Activated CD8-positive, alpha-beta memory T cell treated with anti-CD3 and anti-CD28 coated beads, Interleukin-2, amount 10 ng/mL, durations not matched to agents 7 days and 5 days (primary cell): ENCODE measurements around the gene NTRK3. TPM values are rescaled to one million over a fixed set of nuclear protein-coding genes. Genes with fewer than 3 reads are reported as not detected.
"Not testable (repeated sequence)": the region's sequence is repeated elsewhere in the genome, so short reads cannot be mapped to it uniquely, and the experiment has no call there.

Source experiments
- ATAC-seq: fragments of 150-1000 bp; cut with Tn5 transposase; one replicate; pipeline ENCODE4 v1.10.0; 2021; ENCODE audit warnings: moderate library complexity
- CTCF ChIA-PET: fragments of 350-600 bp; sonication (Branson Sonifier 250); formaldehyde crosslinking; loops from one replicate; lab custom pipeline; 2021; ENCODE audit warnings: antibody characterized with exemption; lab: Charles Lee
- DNase-seq: peaks from one replicate; pipeline ENCODE4 v3.0.0-alpha.2; 2020
- H3K27ac Mint-ChIP-seq: one replicate; pipeline ENCODE4 v1.8.0; 2021; ENCODE audit warnings: mild to moderate bottlenecking, mixed read lengths
- H3K27me3 Mint-ChIP-seq: one replicate; pipeline ENCODE4 v1.8.0; 2021; ENCODE audit warnings: mixed read lengths
- H3K36me3 Mint-ChIP-seq: one replicate; pipeline ENCODE4 v1.8.0; 2021; ENCODE audit warnings: mild to moderate bottlenecking, mixed read lengths
- H3K4me1 Mint-ChIP-seq: one replicate; pipeline ENCODE4 v1.8.0; 2021; ENCODE audit warnings: mixed read lengths
- H3K4me3 Mint-ChIP-seq: one replicate; pipeline ENCODE4 v1.8.0; 2021; ENCODE audit warnings: mild to moderate bottlenecking, moderate library complexity, mixed read lengths
- H3K9me3 Mint-ChIP-seq: one replicate; pipeline ENCODE4 v1.8.0; 2022; ENCODE audit warnings: low read depth, mixed read lengths
- total RNA-seq, 2 experiments: library from RNA; stranded (reverse); gene quantifications; one replicate each; pipeline ENCODE4 v1.2.3, GENCODE V29; 2021

NTRK3 gene
- total RNA-seq, 2 experiments from 2014 or later, result not detected

GRCh38 chr15:88075102-88075501 is 181.4 kb downstream of the NTRK3 start:
- no peaks in the 10 kb centered on the region for H3K27me3 Mint-ChIP-seq
- no peak overlapping the region for H3K4me3 Mint-ChIP-seq
- no peak overlapping the region for H3K27ac Mint-ChIP-seq
- CTCF ChIA-PET, result no interaction called here
- H3K9me3 Mint-ChIP-seq, result no peaks in the 10 kb centered on the region
- DNase-seq (no peak), ATAC-seq (no peak)
- H3K4me1 Mint-ChIP-seq, result no peaks in the 10 kb centered on the region
- no peaks in the 10 kb centered on the region for H3K36me3 Mint-ChIP-seq

DNA sequence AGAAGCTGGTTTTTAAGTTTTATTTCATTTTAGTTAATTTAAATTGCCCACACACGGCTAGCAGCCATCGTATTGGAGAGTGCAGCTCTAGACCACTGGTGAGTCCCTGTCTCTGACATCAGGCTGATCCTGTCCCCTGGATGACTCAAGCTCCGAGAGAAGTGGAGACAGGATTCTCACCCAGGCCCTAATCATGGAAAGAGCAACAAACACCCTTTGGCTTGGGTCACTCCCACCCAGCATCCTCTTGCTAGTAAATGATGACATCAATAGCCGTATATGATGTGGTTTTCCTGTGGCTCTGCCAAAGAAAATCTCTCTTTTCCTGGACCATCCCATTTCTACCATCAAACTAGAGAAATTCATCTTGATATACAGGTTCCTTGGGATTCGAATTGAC is 182.2 kb downstream of the NTRK3 start:
- Mint-ChIP-seq H3K4me3 (no peak overlapping the region), H3K9me3 (no peaks in the 10 kb centered on the region), H3K27ac (no peak overlapping the region), H3K36me3 (no peaks in the 10 kb centered on the region), H3K27me3 (no peaks in the 10 kb centered on the region), H3K4me1 (no peaks in the 10 kb centered on the region)
- DNase-seq (no peak), ATAC-seq (no peak)
- CTCF ChIA-PET, result no interaction called here

DNA sequence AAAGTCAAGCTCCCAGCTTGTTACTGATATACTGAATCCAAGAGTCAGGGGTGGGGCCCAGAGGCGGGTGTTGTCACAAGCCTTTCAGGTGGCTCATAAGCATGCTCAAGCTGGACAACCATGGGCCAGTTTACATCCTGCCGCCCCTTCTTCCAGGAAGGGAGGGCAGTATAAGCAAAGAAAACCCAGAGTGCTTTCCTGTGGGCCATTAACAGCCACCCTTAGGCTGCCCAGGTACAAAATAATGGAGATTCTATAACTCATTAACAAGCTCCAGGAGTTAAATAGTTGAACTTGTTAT is 183.2 kb downstream of the NTRK3 start:
- H3K4me1 Mint-ChIP-seq, result no peaks in the 10 kb centered on the region
- CTCF ChIA-PET, result no interaction called here

DNA sequence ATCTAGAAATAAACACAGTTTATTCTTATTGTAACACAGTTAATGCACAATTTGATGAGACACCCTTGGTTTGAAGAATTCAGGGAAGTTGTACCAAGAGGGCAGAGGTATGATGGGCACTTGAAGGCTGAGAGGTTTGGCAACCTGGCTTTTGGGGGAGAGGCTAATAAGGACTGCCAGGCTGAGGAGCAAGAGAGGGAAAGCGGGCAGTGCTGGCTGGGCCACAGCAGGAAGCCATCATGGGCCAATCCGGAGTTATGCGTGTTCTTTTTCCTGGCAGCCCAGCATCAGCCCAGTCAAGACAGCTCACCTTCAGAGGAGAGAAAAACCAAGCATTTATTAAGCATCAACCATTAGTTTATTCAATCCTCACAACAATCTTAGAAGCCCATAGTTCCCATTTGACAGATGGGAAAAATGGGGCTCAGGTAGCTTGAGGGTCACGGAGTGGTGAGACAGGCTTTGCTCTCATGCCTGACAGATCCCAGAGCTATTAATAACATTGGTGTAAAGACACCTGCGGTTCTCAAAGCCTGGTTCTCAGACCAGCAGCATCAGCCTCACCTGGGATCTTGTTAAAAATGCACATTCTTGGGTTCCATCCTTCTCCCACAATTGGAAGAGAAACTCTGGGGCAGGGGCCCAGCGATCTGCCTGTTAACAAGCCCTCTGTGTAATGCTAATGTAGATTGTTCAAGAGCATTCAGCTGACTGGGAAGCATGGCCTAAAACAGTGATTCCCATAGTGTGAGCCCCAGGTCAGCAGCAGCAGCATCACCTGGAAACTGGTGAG is 183.7 kb downstream of the NTRK3 start:
- no peaks in the 10 kb centered on the region for H3K27me3 Mint-ChIP-seq
- H3K4me1 Mint-ChIP-seq, result no peaks in the 10 kb centered on the region
- ATAC-seq, result no peak
- H3K4me3 Mint-ChIP-seq, result no peak overlapping the region
- no peak for DNase-seq
- CTCF ChIA-PET, result no interaction called here
- H3K36me3 Mint-ChIP-seq, result no peaks in the 10 kb centered on the region
- H3K27ac Mint-ChIP-seq, result no peak overlapping the region
- no peaks in the 10 kb centered on the region for H3K9me3 Mint-ChIP-seq

More for the DNA sequence above, 183.2 kb downstream of the NTRK3 start:
- DNase-seq, result no peak
- no peak for ATAC-seq
- H3K27me3 Mint-ChIP-seq, result no peaks in the 10 kb centered on the region
- H3K9me3 Mint-ChIP-seq, result no peaks in the 10 kb centered on the region
- H3K4me3 Mint-ChIP-seq, result no peak overlapping the region
- no peak overlapping the region for H3K27ac Mint-ChIP-seq
- H3K36me3 Mint-ChIP-seq, result no peaks in the 10 kb centered on the region

DNA sequence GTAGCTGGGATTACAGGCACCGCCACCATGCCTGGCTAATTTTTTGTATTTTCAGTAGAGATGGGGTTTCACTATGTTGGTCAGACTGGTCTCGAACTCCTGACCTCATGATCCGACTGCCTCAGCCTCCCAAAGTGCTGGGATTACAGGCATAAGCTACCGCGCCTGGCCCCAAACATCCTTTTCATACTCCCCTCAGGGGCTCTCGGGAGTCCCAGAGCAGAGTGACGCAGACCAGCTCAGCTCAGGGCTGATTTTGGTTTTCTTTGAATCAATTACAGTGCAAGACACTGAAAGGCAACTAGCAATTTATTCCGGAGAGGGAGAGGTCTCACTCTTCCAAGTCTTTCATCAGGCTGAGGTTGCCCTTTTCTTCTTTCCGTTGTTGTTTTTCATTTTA is 184.4 kb downstream of the NTRK3 start:
- H3K4me3 Mint-ChIP-seq, H3K27ac Mint-ChIP-seq, ATAC-seq, H3K27me3 Mint-ChIP-seq, H3K4me1 Mint-ChIP-seq, DNase-seq, H3K9me3 Mint-ChIP-seq, CTCF ChIA-PET, H3K36me3 Mint-ChIP-seq: not testable (repeated sequence)

DNA sequence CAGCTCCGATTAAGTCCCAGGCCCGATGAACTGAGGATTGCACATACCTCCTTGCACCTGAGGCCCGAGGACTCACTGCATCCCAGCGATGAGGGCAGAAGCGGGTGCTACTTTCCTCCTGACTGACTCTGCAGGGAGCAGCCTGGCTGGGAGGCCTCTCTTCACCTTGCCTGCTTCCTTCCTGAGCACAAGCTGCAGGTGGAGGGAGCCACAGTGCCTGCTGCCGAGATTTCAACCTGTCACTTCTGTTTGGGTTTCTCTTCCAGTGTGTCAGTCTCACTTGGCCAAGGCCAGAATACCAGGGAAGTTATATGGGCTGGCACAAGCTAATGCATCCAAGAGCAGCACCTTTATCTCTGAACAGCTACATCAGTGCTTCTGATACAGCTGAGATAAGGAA is 185.4 kb downstream of the NTRK3 start:
- Mint-ChIP-seq H3K36me3 (no peaks in the 10 kb centered on the region), H3K4me1 (no peaks in the 10 kb centered on the region), H3K4me3 (no peak overlapping the region), H3K27ac (no peak overlapping the region), H3K9me3 (no peaks in the 10 kb centered on the region), H3K27me3 (no peaks in the 10 kb centered on the region)
- DNase-seq, result no peak
- no peak for ATAC-seq
- CTCF ChIA-PET, result no interaction called here

- H3K4me1 Mint-ChIP-seq, result no peaks in the 10 kb centered on the region
- CTCF ChIA-PET, result no interaction called here
- no peak overlapping the region for H3K27ac Mint-ChIP-seq
These were observed 187.0 kb downstream of the NTRK3 start for GRCh38 chr15:88069561-88069960.

DNA sequence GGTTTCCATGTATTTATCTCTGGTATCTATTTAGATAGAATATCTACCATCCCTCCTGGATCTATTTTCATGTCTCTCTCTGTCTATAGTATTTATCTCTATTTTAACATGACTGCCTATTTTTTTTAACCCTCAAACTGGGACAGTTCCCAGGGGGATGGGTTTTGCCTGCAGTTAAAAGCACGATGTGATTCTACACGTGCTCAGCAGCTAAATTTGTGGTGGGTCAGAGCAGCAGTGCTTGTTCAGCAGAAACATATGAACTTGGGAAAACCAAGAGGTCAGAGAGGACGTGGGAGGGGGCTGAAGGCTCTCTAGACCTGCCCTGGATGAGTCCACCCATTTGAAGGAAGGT is 189.2 kb downstream of the NTRK3 start:
- H3K4me3 Mint-ChIP-seq, result no peak overlapping the region
- ATAC-seq, result no peak
- no peak overlapping the region for H3K27ac Mint-ChIP-seq
- no peaks in the 10 kb centered on the region for H3K27me3 Mint-ChIP-seq
- CTCF ChIA-PET, result no interaction called here
- no peaks in the 10 kb centered on the region for H3K36me3 Mint-ChIP-seq
- no peaks in the 10 kb centered on the region for H3K4me1 Mint-ChIP-seq
- no peaks in the 10 kb centered on the region for H3K9me3 Mint-ChIP-seq
- no peak for DNase-seq

More at GRCh38 chr15:88069561-88069960, 187.0 kb downstream of the NTRK3 start:
- Mint-ChIP-seq H3K9me3 (no peaks in the 10 kb centered on the region), H3K36me3 (no peaks in the 10 kb centered on the region), H3K4me3 (no peak overlapping the region), H3K27me3 (no peaks in the 10 kb centered on the region)
- no peak for ATAC-seq
- DNase-seq, result no peak

- DNase-seq (no peak), ATAC-seq (no peak)
- Mint-ChIP-seq H3K9me3 (no peaks in the 10 kb centered on the region), H3K27me3 (no peaks in the 10 kb centered on the region), H3K27ac (no peak overlapping the region), H3K36me3 (no peaks in the 10 kb centered on the region), H3K4me1 (no peaks in the 10 kb centered on the region), H3K4me3 (no peak overlapping the region)
- CTCF ChIA-PET, result no interaction called here
These were observed 189.8 kb downstream of the NTRK3 start for GRCh38 chr15:88066636-88067330.

GRCh38 chr15:88061452-88061851 is 195.1 kb downstream of the NTRK3 start:
- no peaks in the 10 kb centered on the region for H3K4me1 Mint-ChIP-seq
- H3K27me3 Mint-ChIP-seq, result no peaks in the 10 kb centered on the region
- no peaks in the 10 kb centered on the region for H3K36me3 Mint-ChIP-seq
- H3K9me3 Mint-ChIP-seq, result no peaks in the 10 kb centered on the region
- no peak for ATAC-seq
- H3K27ac Mint-ChIP-seq, result no peak overlapping the region
- DNase-seq, result no peak
- CTCF ChIA-PET, result no interaction called here
- H3K4me3 Mint-ChIP-seq, result no peak overlapping the region

GRCh38 chr15:88060383-88060782 is 196.2 kb downstream of the NTRK3 start:
- CTCF ChIA-PET, result no interaction called here
- no peak overlapping the region for H3K27ac Mint-ChIP-seq
- DNase-seq (no peak), ATAC-seq (no peak)
- no peaks in the 10 kb centered on the region for H3K36me3 Mint-ChIP-seq
- H3K27me3 Mint-ChIP-seq, result no peaks in the 10 kb centered on the region
- H3K4me1 Mint-ChIP-seq, result no peaks in the 10 kb centered on the region
- no peaks in the 10 kb centered on the region for H3K9me3 Mint-ChIP-seq
- no peak overlapping the region for H3K4me3 Mint-ChIP-seq

- no peak for ATAC-seq
- no peak overlapping the region for H3K4me3 Mint-ChIP-seq
- H3K4me1 Mint-ChIP-seq, result no peaks in the 10 kb centered on the region
- H3K27ac Mint-ChIP-seq, result no peak overlapping the region
- H3K9me3 Mint-ChIP-seq, result no peaks in the 10 kb centered on the region
- no peak for DNase-seq
- CTCF ChIA-PET, result no interaction called here
- no peaks in the 10 kb centered on the region for H3K36me3 Mint-ChIP-seq
- no peaks in the 10 kb centered on the region for H3K27me3 Mint-ChIP-seq
These were observed 198.7 kb downstream of the NTRK3 start for GRCh38 chr15:88057836-88058235.

- H3K27me3 Mint-ChIP-seq, result no peaks in the 10 kb centered on the region
- ATAC-seq (no peak), DNase-seq (no peak)
- H3K36me3 Mint-ChIP-seq, result no peaks in the 10 kb centered on the region
- no peak overlapping the region for H3K27ac Mint-ChIP-seq
- CTCF ChIA-PET, result no interaction called here
- H3K4me1 Mint-ChIP-seq, result no peaks in the 10 kb centered on the region
- H3K9me3 Mint-ChIP-seq, result no peaks in the 10 kb centered on the region
- H3K4me3 Mint-ChIP-seq, result no peak overlapping the region
These were observed 207.0 kb downstream of the NTRK3 start for GRCh38 chr15:88049506-88049905.

DNA sequence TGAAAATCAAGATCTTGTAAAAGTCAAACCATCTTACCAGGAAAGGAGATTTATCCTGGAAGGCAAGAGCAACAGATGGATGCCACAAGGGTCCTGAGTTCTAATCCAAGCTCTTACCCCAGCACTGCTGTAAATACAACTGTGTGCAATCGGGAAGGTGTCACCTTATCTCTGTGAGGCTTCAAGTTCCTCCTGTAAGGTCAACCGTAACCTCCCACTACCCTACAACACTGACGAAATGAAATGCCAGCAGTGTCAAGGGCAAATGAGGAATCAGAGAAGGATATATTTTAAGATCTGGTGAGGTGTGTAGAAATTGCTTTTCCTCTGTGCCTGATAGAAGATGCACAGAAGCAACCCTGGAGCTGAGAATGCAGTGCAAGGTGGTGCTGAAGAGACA is 207.8 kb downstream of the NTRK3 start:
- no peak for DNase-seq
- ATAC-seq, result no peak
- no peaks in the 10 kb centered on the region for H3K36me3 Mint-ChIP-seq
- no peak overlapping the region for H3K27ac Mint-ChIP-seq
- CTCF ChIA-PET, result no interaction called here
- no peaks in the 10 kb centered on the region for H3K9me3 Mint-ChIP-seq
- no peaks in the 10 kb centered on the region for H3K4me1 Mint-ChIP-seq
- no peaks in the 10 kb centered on the region for H3K27me3 Mint-ChIP-seq
- no peak overlapping the region for H3K4me3 Mint-ChIP-seq
